HepG2 (cell line): Measurements from ENCODE around the gene ADCY6.

Experiments
- IRF2 ChIP-seq: IDR thresholded peaks from 2 replicates; pipeline ENCODE4 v1.6.1; 2018; ENCODE audit warnings: missing genetic modification reagents, missing compliant biosample characterization
- MAFK ChIP-seq, 2 experiments: IDR thresholded peaks in 1 of 2; conservative IDR thresholded peaks in 1 of 2; 2 replicates each; pipeline ENCODE4 v1.6.1; 2011; ENCODE audit warnings: improper control_type of control experiment in 2 of 2, low read length in 2 of 2
- NFE2L1 ChIP-seq: sonication (generic); formaldehyde crosslinking; IDR thresholded peaks from 2 replicates; pipeline ENCODE4 v1.4.0; 2020; ENCODE audit warnings: missing genetic modification reagents, mild to moderate bottlenecking, borderline replicate concordance
- POLR2A ChIP-seq, 2 experiments: IDR thresholded peaks; 2 replicates each; pipeline ENCODE4 v1.6.1; 2011; ENCODE audit warnings: low read depth in 2 of 2, low read length in 2 of 2, mild to moderate bottlenecking in 1 of 2, moderate library complexity in 1 of 2; ENCODE audit not compliant: insufficient read depth in 1 of 2

GRCh38 chr12:48832321-48833060 lies 43.6 kb upstream of the ADCY6 start:
- TF ChIP-seq NFE2L1 (CRISPR knock-in tag) (no peak), MAFK (conservative IDR thresholded peaks at IDR 0.05 in 1 of 2, IDR thresholded peaks at IDR 0.05 in 1 of 2; ENCODE audit: low read length in 2 of 2) (no peak), POLR2A (IDR thresholded peaks at IDR 0.05; ENCODE audit: insufficient read depth in 1 of 2, low read depth in 2 of 2, low read length in 2 of 2) (no peak), IRF2 (CRISPR knock-in tag) (no peak)
